Stimulated activated CD8-positive, alpha-beta memory T cell treated with anti-CD3 and anti-CD28 coated beads, Interleukin-12 subunit alpha, Interleukin-12 subunit beta, amount 100 ng/mL, for 24 hours (primary cell): Measurements from ENCODE around the gene DPY19L3.
"Not testable (repeated sequence)": the region's sequence is repeated elsewhere in the genome, so short reads cannot be mapped to it uniquely, and the experiment has no call there.

Experiments used
- DNase-seq: peaks from one replicate; pipeline ENCODE4 v3.0.0-alpha.2; 2020; ENCODE audit errors: extremely low read depth

DPY19L3 gene, protein sequence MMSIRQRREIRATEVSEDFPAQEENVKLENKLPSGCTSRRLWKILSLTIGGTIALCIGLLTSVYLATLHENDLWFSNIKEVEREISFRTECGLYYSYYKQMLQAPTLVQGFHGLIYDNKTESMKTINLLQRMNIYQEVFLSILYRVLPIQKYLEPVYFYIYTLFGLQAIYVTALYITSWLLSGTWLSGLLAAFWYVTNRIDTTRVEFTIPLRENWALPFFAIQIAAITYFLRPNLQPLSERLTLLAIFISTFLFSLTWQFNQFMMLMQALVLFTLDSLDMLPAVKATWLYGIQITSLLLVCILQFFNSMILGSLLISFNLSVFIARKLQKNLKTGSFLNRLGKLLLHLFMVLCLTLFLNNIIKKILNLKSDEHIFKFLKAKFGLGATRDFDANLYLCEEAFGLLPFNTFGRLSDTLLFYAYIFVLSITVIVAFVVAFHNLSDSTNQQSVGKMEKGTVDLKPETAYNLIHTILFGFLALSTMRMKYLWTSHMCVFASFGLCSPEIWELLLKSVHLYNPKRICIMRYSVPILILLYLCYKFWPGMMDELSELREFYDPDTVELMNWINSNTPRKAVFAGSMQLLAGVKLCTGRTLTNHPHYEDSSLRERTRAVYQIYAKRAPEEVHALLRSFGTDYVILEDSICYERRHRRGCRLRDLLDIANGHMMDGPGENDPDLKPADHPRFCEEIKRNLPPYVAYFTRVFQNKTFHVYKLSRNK

DNA sequence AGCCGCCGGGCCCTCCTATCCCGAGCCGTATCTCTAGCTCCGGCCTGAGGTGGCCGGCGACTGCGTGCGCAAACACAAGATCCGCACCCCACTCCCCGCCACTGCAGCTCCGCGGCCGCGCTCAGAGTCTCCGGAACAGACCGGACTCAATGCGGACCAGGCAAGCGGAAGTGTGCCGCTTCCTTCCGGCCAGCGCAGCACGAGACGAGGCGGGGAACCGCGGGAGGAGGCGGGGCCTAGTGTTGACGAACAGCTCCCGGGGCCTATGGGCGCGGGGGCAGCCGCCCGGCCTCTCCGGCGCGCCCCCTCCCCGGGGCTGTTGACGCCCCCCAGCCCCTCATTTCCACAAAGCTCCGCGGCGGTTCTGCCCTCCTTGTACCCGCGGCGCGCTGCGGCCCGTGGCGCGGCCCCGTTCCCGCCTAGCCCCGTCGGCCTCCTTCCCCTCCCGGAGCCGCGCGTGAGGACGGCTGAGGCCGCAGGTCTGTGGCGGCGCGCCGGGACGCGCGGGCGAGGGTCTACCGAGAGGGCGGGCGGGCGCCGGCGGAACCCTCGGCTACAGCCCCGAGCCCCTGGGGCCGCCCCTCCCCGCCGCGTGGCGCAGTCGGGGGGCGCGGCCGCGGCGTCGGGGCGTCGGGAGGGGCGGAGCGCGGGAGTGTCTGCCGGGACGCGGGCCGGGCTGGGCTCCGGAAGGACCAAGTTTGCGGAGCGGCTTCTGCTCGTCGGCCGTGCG, at the start of gene DPY19L3:
Gene DPY19L3, plus strand, starts transcription at position 340 of the 730 bp plus-strand sequence. CDS start 2,484 bp downstream, outside the sequence.
- peak; percentile 80 for DNase-seq

DNA sequence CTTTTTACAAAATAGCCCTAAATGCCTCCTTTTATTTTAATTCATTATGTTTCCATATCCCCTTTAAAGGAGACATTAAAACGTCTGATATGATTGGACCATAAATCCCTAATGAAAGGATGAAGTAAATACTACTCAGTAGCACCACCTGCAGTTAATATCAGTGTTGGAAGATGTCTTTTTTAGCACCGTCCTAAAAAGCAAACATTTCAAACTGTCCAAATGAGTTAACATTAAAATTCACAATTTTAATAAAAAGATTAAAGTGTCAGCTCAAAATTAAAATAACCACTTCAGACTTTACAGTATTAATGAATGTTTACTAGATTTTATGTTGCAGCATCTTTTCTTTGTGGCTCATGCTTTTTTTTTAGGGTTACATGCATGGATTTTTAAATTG, 47.9 kb upstream of the DPY19L3 start:
- DNase-seq = no peak

DNA sequence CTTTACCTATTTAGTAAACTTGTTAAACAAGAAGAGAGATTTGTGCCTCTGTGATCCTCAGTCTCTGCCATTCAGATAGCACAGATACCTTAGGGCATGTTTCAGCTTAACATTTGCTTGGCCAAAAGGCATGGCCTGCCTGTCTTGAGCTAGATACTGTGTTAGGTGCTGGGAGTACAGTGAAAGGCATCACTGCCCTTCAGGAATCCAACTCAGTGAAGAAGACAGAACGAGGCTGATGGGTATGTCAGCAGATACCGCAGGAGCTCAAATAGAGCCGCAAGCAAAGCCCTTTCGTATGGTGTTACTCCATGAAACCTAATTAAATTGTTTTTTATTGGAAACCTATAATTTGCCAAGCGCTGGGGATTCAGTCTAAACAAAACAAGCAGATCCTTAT, 47.2 kb upstream of the DPY19L3 start:
- DNase-seq = no peak

- no peak for DNase-seq
Measured at GRCh38 chr19:32359581-32359980, 46.0 kb upstream of the DPY19L3 start.

GRCh38 chr19:32361574-32362317, 43.8 kb upstream of the DPY19L3 start:
- no peak for DNase-seq

DNA sequence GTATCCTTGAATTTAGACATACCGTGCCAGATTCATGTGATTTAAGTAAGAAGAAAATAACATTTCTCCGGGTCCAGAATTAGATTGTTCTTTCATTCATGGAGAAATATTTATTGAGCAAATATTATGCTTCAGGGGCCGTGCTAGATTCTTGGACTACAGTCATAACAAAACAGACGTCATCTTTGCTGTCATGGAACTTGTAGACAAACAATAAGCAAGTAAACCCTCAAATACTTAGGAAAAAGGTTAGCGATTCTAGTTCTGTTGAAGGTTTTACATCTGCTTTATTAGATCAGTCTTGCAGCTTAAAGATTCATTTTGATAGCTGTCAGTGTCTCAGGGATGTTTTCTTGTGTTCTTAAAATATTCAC, 43.3 kb upstream of the DPY19L3 start:
- DNase-seq = no peak

- no peak for DNase-seq
Measured at GRCh38 chr19:32363175-32363574, 42.4 kb upstream of the DPY19L3 start.

- DNase-seq = no peak
Measured at GRCh38 chr19:32363632-32364031, 41.9 kb upstream of the DPY19L3 start.

DNA sequence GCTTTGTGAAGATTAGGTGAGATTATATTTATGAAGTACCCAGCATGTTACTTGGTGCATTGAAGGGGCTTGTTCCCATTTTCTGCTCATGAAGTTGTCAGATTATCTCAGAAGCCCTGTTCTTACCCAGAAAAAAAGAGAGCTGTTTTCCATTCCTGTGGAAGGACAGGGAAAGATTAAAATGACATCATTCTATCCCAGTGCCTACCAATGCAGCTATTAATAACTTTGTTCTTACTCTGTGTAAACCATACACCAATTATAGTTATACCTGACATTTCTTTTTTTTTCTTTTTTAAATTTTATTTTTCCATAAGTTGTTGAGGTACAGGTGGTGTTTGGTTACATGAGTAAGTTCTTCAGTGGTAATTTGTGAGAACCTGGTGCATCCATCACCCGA, 41.5 kb upstream of the DPY19L3 start:
- no peak for DNase-seq

DNA sequence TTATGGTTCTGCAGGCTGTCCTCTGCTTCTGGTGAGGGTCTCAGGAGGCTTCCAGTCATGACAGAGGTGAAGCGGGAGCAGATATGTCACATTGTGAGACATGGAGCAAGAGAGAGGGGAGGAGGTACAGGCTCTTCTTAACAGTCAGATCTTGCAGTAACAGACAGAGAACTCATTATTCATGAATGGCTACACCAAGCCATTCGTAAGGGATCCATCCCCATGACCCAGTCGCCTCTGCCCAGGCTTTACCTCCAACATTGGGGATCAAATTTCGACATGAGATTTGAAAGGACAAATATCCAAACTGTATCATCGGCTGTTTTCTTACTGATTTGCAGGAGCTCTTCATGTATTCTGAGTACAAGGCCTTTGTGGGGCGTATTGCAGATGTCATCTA, 38.5 kb upstream of the DPY19L3 start:
- no peak for DNase-seq

GRCh38 chr19:32367948-32368536, 37.5 kb upstream of the DPY19L3 start:
- DNase-seq = no peak

- no peak for DNase-seq
Measured at GRCh38 chr19:32368787-32369186, 36.8 kb upstream of the DPY19L3 start.

- no peak for DNase-seq
Measured at GRCh38 chr19:32372726-32373517, 32.6 kb upstream of the DPY19L3 start.

GRCh38 chr19:32373585-32374295, 31.8 kb upstream of the DPY19L3 start:
- DNase-seq = no peak

DNA sequence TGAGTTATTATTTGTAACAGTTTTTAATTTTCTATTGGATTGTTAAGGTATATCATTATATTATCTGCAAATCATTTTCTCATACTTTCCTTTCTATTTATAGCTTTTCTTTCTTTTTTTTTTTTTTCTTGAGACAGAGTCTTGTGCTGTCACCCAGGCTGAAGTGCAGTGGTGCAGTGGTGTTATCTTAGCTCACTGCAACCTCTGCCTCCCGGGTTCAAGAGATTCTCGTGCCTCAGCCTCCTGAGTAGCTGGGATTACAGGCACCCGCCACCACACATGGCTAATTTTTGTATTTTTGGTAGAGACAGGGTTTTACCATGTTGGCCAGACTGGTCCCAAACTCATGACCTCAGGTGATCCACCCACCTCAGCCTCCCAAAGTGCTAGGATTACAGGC, 31.2 kb upstream of the DPY19L3 start:
- not testable (repeated sequence) for DNase-seq

DNA sequence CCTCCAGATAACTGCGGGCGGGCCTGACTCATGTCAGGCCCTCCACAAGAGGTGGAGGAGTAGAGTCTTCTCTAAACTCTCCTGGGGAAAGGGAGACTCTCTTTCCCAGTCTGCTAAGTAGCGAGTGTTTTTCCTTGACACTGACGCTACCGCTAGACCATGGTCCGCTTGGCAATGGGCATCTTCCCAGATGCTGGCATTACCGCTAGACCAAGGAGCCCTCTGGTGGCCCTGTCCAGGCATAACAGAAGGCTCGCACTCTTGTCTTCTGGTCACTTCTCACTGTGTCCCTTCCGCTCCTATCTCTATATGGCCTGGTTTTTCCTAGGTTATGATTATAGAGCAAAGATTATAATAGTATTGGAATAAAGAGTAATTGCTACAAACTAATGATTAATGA, 28.5 kb upstream of the DPY19L3 start:
- DNase-seq = not testable (repeated sequence)

DNA sequence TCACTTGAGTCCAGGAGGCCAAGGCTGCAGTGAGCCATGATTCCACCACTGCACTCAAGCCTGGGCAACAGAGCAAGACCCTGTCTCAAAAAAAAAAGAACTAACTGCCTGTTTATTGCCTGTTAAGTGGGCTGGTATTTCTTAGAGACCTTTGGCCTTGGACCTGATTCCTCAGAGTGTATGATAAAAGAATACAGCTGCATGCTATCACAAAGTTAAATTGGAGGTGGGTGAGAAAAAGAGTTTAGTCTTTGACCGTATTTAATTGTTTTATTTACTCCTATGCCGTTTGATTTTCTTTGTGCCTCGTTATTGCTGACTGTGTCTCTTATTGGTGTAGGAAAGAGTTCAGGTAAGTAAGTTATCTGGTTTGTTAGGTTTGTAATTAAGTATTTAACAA, 25.3 kb upstream of the DPY19L3 start:
- no peak for DNase-seq

DNA sequence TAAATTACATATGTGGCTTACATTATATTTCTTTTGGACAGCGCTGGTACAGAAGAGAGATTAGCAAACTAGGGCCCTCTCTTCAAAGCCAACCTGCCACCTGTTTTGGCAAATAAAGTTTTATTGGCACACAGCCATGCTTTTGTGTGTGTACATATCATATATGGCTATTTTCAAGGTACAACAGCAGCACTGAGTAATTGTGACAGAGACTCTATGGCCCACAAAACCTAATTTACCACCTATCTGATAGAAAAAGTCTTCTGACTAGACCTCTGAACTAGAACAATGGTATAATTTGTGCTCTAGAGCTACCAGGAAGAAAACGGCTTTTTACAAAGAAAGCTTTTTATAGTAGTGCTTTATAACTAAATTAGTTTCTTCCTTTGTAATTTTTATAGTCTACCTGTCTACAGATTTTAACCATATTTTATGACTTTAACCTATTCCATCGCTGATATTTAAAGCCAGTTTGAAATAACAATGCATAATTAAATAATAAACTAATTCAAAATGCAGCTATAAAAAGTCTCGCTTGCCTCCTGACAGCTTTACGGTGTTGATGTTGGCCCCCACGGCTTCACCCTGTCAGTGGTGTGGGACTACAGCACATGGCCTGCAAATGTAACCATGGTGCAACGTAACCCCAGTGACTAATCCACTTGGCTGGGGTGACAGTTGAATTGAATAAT, 17.7 kb upstream of the DPY19L3 start:
- no peak for DNase-seq

GRCh38 chr19:32388393-32388855, 17.1 kb upstream of the DPY19L3 start:
- DNase-seq = no peak
